Measurements from ENCODE around the gene HEG1.

- TF ChIP-seq TAF1 (IDR thresholded peaks at IDR 0.05; ENCODE audit: borderline replicate concordance, low read depth, low read length) (no peak), POLR2AphosphoS5 (IDR thresholded peaks at IDR 0.05; ENCODE audit: low read depth, low read length) (no peak), POLR2A (IDR thresholded peaks at IDR 0.05; ENCODE audit: low read depth, low read length) (no peak)
Observed at GRCh38 chr3:125002414-125003368, 53.1 kb downstream of the HEG1 start.
